Measurements from ENCODE around the gene CEL. TPM values are rescaled to one million over a fixed set of nuclear protein-coding genes. Genes with fewer than 3 reads are reported as not detected.

Gene CEL
- total and polyA plus RNA-seq, 9 donors = 1.3 to 13.6 (median 2.8) TPM

DNA sequence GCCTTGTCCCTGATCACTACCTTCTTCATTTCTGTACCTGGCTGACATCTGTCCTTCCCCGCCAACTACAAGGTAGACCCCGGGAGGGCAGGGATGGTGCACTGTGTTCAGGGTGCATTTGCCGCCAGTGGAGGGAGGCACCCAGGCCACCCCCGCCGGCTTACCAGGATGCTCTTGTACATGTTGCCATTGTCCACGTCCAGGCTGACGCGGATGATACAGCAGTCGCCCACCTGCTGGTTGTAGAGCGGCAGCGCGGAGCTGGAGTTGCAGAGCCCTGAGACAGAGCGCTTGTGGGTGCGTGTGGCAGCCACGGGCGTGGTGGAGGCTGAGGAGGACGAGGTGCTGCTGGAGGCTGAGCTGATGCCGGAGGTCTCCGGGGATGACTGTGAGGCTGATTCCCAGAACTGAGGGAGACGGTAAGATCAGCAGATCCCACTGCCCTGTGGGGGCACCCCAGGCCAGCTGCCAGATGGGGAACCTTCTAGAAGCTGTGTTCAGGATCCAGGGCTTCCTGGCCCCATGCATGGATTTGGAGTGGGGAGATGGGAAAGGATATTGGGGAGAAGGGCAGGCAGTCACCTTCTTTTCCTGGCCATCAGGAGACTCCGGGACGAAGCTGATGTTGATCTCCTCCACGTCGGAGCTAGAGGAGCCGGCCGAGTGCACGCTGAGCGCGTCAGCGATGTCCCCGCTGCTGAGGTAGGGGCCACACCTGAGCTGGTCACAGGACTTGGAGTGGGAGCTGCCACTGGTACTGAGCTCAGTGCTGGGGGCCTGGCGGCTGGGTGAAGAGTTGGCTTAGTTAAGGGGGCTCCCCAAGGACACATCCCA lies 39.8 kb downstream of the CEL start:
- peak in 2 of 5 donors; percentile 10 to 35 for DNase-seq
- Histone ChIP-seq H3K4me1 (ENCODE audit: insufficient read depth) (no peaks in the 10 kb centered on the region), H3K27me3 (no peaks in the 10 kb centered on the region), H3K4me3 (no peak overlapping the region), H3K27ac (no peak overlapping the region), H3K9me3 (no peaks in the 10 kb centered on the region), H3K36me3 (no peaks in the 10 kb centered on the region)
- TF ChIP-seq EP300 (IDR thresholded peaks at IDR 0.05) (no peak), POLR2A (IDR thresholded peaks at IDR 0.05) (no peak), CTCF (IDR thresholded peaks at IDR 0.05) (no peak)
- 93 to 94% (median 94%) methylated on average over 32 of the region's 32 CpGs for WGBS, 3 donors
- intact Hi-C loops (cut with DNase I) = loop anchor here (2.0 kb wide), 1 partner anchor 43 kb away; no protein-coding TSS in a partner anchor

- TF ChIP-seq EP300 (IDR thresholded peaks at IDR 0.05) = no peak
- Histone ChIP-seq H3K4me3 (no peak overlapping the region), H3K36me3 (no peaks in the 10 kb centered on the region), H3K27ac (no peak overlapping the region), H3K27me3 (no peaks in the 10 kb centered on the region), H3K9me3 (no peaks in the 10 kb centered on the region), H3K4me1 (ENCODE audit: insufficient read depth) (no peaks in the 10 kb centered on the region)
- intact Hi-C loops (cut with DNase I) = loop anchor here in 3 of 4 donors (2.0 kb wide), 1 partner anchor 42 kb away; no protein-coding TSS in a partner anchor
- 91 to 94% (median 91%) methylated on average over 20 to 21 of the region's 21 CpGs for WGBS, 3 donors
- DNase-seq = peak in 3 of 5 donors; percentile 9 to 37 (median 17)
Observed at GRCh38 chr9:133102190-133103021, 40.6 kb downstream of the CEL start.

GRCh38 chr9:133103183-133103986 lies 41.6 kb downstream of the CEL start:
- intact Hi-C loops (cut with DNase I) = loop anchor here in 3 of 4 donors (2.0 kb wide), 1 partner anchor 41 kb away; no protein-coding TSS in a partner anchor
- peak in 4 of 5 donors; percentile 50 to 79 (median 77) for DNase-seq

More at GRCh38 chr9:133103183-133103986, 41.6 kb downstream of the CEL start:
- Histone ChIP-seq H3K9me3 (no peaks in the 10 kb centered on the region), H3K27me3 (no peaks in the 10 kb centered on the region), H3K27ac (peak overlapping the region in 1 of 2 donors; percentile 55), H3K4me1 (ENCODE audit: insufficient read depth) (no peaks in the 10 kb centered on the region), H3K36me3 (no peaks in the 10 kb centered on the region), H3K4me3 (no peak overlapping the region)
- WGBS, 3 donors = 49 to 70% (median 57%) methylated on average over 7 to 14 of the region's 14 CpGs
- no peak for TF ChIP-seq POLR2A (IDR thresholded peaks at IDR 0.05)
- TF ChIP-seq CTCF (IDR thresholded peaks at IDR 0.05) = peak; percentile 92 to 98 (median 98)
